RWPE2 (cell line): ENCODE data around the gene CCDC40.

Experiments used
- ATAC-seq: fragments of 200-7000 bp; cut with Tn5 transposase; 3 replicates; pipeline ENCODE4 v1.9.1; 2021; ENCODE audit warnings: low read depth
- DNase-seq: peaks from one replicate; pipeline ENCODE4 v3.0.0-alpha.2; 2020; ENCODE audit warnings: low spot score
- H3K27ac ChIP-seq: fragments of 450-650 bp; 2 replicates; pipeline ENCODE4 v1.5.1; 2017; ENCODE audit warnings: mild to moderate bottlenecking; ENCODE audit not compliant: poor library complexity, severe bottlenecking
- H3K27me3 ChIP-seq: fragments of 250-450 bp; sonication (Bioruptor Pico); 2 replicates; pipeline ENCODE4 v1.5.1; 2021; ENCODE audit warnings: mild to moderate bottlenecking, moderate library complexity; ENCODE audit not compliant: insufficient read depth, poor library complexity, severe bottlenecking
- H3K36me3 ChIP-seq: fragments of 250-450 bp; sonication (Bioruptor Pico); 2 replicates; pipeline ENCODE4 v1.5.1; 2020; ENCODE audit warnings: low read depth, mild to moderate bottlenecking, moderate library complexity
- H3K4me1 ChIP-seq: fragments of 250-450 bp; sonication (Bioruptor Pico); 2 replicates; pipeline ENCODE4 v1.5.1; 2021; ENCODE audit warnings: mild to moderate bottlenecking, moderate library complexity; ENCODE audit not compliant: insufficient read depth, poor library complexity, severe bottlenecking
- H3K4me3 ChIP-seq: fragments of 250-450 bp; sonication (Bioruptor Pico); 2 replicates; pipeline ENCODE4 v1.5.1; 2021; ENCODE audit warnings: mild to moderate bottlenecking, moderate library complexity; ENCODE audit not compliant: severe bottlenecking
- H3K9me3 ChIP-seq: fragments of 250-450 bp; sonication (Bioruptor Pico); 2 replicates; pipeline ENCODE4 v1.5.1; 2021; ENCODE audit warnings: mild to moderate bottlenecking, moderate library complexity; ENCODE audit not compliant: severe bottlenecking
- TF ChIP-seq, protein P1 (sequence below): fragments of 450-650 bp; IDR thresholded peaks from one replicate; pipeline ENCODE4 v1.5.1; 2017; ENCODE audit warnings: mild to moderate bottlenecking, moderate library complexity; ENCODE audit not compliant: poor library complexity, severe bottlenecking

The CCDC40 gene

DNA sequence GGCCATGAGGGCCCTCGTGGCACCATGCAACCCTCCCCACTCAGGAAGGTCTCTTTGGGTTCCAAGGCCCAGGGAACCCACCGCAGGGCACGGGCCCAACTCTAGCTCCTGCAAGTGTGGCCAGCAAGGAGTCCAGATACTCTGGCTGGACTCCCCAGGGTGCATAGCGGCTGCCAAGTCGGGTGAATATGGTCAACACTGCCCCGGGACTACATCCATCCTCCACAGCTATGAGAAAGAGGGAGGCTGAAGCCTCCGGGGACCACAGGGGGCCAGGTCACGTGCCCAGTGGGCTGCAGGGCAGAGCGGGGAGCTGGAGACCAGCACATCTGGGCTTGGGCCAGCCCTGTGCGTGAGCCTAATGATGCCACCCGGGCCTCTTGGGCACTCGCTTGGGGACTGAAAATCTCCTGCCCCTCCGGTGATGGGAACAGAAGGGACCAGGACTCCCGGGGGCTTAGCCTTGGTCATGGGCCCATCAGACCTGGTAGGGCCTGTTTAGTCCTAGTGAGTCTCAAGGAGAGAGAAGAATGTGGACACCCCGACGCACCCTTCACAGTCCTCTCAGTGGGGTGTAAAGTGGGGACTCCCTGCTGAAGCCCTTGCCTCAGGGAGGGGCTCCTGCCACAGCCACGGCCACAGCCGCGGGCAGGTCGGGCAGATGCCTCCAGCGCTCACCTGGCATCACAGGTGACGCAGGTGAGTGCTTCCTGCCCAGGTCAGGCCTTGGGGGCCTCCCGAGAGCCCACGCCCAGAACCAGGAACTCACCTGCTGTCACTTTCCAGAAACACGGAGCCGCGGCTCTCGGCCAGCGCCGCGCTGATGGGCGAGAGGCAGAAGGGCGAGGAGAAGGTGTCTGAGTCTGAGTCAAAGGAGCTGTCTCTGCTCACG, 26.8 kb upstream of the CCDC40 start:
- Histone ChIP-seq H3K4me3 (no peak overlapping the region), H3K27ac (no peak overlapping the region), H3K9me3 (no peaks in the 10 kb centered on the region), H3K4me1 (no peaks in the 10 kb centered on the region), H3K27me3 (no peaks in the 10 kb centered on the region), H3K36me3 (peaks cover 4% of the 10 kb centered on the region)
- ATAC-seq (no peak), DNase-seq (peak; percentile 52)
- TF ChIP-seq, protein P1, sequence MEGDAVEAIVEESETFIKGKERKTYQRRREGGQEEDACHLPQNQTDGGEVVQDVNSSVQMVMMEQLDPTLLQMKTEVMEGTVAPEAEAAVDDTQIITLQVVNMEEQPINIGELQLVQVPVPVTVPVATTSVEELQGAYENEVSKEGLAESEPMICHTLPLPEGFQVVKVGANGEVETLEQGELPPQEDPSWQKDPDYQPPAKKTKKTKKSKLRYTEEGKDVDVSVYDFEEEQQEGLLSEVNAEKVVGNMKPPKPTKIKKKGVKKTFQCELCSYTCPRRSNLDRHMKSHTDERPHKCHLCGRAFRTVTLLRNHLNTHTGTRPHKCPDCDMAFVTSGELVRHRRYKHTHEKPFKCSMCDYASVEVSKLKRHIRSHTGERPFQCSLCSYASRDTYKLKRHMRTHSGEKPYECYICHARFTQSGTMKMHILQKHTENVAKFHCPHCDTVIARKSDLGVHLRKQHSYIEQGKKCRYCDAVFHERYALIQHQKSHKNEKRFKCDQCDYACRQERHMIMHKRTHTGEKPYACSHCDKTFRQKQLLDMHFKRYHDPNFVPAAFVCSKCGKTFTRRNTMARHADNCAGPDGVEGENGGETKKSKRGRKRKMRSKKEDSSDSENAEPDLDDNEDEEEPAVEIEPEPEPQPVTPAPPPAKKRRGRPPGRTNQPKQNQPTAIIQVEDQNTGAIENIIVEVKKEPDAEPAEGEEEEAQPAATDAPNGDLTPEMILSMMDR: no peak

DNA sequence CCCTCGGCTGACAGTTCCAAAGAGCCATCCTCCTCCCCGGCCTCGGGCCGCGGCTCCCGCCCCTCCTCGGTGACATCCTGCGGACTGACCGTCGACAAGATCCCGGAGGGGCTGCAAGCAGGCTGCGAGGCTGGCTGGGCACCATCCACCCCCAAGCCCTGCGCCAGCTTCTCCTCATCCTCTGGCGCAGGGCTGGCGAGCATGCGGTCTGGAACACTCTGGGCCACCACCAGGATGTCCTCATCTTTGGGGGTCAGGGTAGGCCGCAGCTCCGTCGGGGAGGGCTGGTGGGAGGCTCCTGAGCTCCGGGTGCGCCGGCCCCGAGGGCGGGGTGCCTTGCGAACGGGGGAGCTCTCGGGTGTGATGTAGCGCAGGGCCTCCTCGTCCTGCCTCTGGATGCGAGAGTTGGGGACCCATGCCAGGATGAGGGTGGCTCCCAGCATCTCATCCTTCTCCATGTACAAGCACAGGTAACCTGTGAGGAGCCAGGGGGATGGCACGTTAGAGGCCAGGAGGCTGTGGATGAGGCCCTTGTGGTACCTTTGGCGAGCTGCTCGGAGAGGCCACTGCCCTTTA, 26.1 kb upstream of the CCDC40 start:
- no peak for ATAC-seq
- Histone ChIP-seq H3K27ac (no peak overlapping the region), H3K4me1 (no peaks in the 10 kb centered on the region), H3K36me3 (peaks cover 4% of the 10 kb centered on the region), H3K27me3 (no peaks in the 10 kb centered on the region), H3K4me3 (no peak overlapping the region), H3K9me3 (no peaks in the 10 kb centered on the region)
- TF ChIP-seq, protein P1: no peak
- no peak for DNase-seq

DNA sequence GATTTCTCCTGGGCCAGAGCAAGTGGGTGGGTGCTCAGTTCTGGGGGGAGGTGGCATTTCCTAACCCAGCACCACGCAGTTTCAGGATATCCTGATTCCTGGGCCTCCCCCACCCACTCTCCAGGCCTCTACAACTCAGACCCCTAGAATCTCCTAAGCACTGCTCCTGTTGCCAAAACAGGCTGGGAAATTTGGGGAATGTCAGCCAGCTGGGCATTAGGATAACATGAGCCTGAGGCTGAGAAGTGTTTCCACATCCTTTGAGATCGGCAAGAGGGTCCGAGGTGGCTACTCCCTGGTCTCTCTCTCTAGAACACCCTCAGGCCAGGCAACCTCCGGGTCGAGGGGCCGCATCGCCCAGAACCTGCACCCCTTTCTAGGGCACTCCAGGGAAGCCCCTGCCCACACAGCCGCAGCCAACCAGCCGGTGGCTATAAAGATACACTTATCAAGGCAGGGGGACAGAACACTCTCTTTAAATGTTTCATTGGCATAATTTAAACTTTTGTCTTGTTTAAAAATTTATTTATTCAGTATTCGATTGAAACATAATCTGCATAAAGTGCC, 24.4 kb upstream of the CCDC40 start:
- no peak for ATAC-seq
- peaks cover 4% of the 10 kb centered on the region for H3K36me3 ChIP-seq
- TF ChIP-seq, protein P1: no peak
- H3K4me3 ChIP-seq: no peak overlapping the region
- no peaks in the 10 kb centered on the region for H3K9me3 ChIP-seq
- DNase-seq: no peak
- H3K27me3 ChIP-seq: no peaks in the 10 kb centered on the region
- no peak overlapping the region for H3K27ac ChIP-seq
- no peaks in the 10 kb centered on the region for H3K4me1 ChIP-seq

DNA sequence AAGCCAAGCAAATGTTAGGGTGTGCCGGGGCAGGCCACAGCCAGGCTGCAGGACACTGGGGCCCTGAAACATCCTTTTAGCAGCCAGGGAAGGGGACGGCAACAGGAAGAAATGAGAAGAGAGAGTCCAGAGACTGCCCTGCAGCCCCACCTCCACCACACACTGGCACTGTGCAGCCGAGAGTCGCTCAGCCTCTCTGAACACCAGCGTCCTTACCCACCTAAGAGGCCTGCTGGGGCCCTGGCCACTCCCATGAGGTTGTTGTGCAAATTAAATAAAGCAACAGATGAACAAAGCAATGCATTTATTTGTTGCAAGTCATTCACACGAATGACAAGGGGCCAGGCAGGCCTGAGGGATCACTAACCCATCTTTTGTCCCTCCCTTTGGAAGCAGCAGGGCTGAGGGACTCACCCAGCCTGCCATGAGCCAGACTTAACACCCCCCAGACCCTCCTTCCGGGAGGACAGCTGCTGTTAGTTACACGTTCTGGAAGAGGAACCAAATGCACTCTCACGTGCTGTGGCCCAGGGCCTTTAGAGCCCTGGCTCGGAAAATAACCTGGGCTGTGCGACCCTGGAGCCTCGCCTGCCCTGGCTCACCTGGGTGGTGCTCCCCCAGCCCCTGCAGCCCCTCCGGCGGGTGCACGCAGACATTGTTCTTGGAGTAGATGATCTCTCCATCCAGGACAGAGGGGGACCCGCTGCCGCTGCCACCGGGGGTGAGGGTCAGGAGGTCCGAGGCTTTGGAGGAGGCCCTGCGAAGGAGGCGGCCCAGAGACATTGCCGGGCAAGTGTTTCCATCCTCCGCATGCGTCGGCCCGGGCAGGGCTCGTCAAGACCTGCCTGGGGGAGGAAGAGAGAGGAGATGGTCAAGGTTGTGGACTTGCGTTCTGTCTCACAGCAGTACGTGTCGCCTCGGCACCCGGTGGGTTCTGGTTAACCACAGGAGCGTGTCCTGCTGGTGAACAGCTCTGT, 23.4 kb upstream of the CCDC40 start:
- Histone ChIP-seq H3K27me3 (no peaks in the 10 kb centered on the region), H3K4me3 (no peak overlapping the region), H3K27ac (no peak overlapping the region), H3K9me3 (no peaks in the 10 kb centered on the region), H3K36me3 (peaks cover 4% of the 10 kb centered on the region), H3K4me1 (no peaks in the 10 kb centered on the region)
- TF ChIP-seq, protein P1: no peak
- no peak for ATAC-seq
- DNase-seq: peak; percentile 65
